ENCODE data around the gene PALS1.

PALS1 gene

GRCh38 chr14:67241411-67242167 is at the start of gene PALS1:
TSS of gene PALS1 (plus strand) at chr14:67241435. CDS start at chr14:67279171, 37,736 bp downstream.
- peak; percentile 68 for DNase-seq

GRCh38 chr14:67191768-67192290 is 49.4 kb upstream of the PALS1 start:
- DNase-seq, result no peak

GRCh38 chr14:67192366-67192765 is 48.9 kb upstream of the PALS1 start:
- no peak for DNase-seq

- no peak for DNase-seq
Observed at GRCh38 chr14:67195279-67195678, 46.0 kb upstream of the PALS1 start.

GRCh38 chr14:67199016-67199415 is 42.2 kb upstream of the PALS1 start:
- no peak for DNase-seq

GRCh38 chr14:67207810-67208209 is 33.4 kb upstream of the PALS1 start:
- no peak for DNase-seq

- no peak for DNase-seq
Observed at GRCh38 chr14:67218126-67218525, 23.1 kb upstream of the PALS1 start.

GRCh38 chr14:67221248-67221981 is 19.8 kb upstream of the PALS1 start:
- DNase-seq, result no peak

GRCh38 chr14:67221982-67222328 is 19.3 kb upstream of the PALS1 start:
- DNase-seq, result no peak

- no peak for DNase-seq
Observed at GRCh38 chr14:67225523-67225922, 15.7 kb upstream of the PALS1 start.

- DNase-seq, result no peak
Observed at GRCh38 chr14:67228325-67228984, 12.8 kb upstream of the PALS1 start.

- no peak for DNase-seq
Observed at GRCh38 chr14:67232066-67232465, 9.2 kb upstream of the PALS1 start.

- no peak for DNase-seq
Observed at GRCh38 chr14:67232621-67233020, 8.6 kb upstream of the PALS1 start.

- DNase-seq, result no peak
Observed at GRCh38 chr14:67237591-67237990, 3.6 kb upstream of the PALS1 start.

GRCh38 chr14:67239582-67239981 is 1.7 kb upstream of the PALS1 start:
- no peak for DNase-seq

- peak; percentile 36 for DNase-seq
Observed at GRCh38 chr14:67240168-67240932, 885 bp upstream of the PALS1 start.

- peak; percentile 96 for DNase-seq
Observed at GRCh38 chr14:67240978-67241410, 241 bp upstream of the PALS1 start.

GRCh38 chr14:67242168-67242420 is 859 bp downstream of the PALS1 start:
- no peak for DNase-seq

GRCh38 chr14:67245104-67245503 is 3.9 kb downstream of the PALS1 start:
- DNase-seq, result no peak

GRCh38 chr14:67251573-67252226 is 10.5 kb downstream of the PALS1 start:
- DNase-seq, result no peak

- no peak for DNase-seq
Observed at GRCh38 chr14:67253076-67253635, 11.9 kb downstream of the PALS1 start.

- no peak for DNase-seq
Observed at GRCh38 chr14:67257906-67258305, 16.7 kb downstream of the PALS1 start.

All from NCI-H1694 treated with DMSO at 0.1 percent for 48 hours (cell line).